DOHH2 (cell line): ENCODE data around the gene WWC1.

Source experiments
- H3F3A ChIP-seq: fragments of 200-600 bp; sonication (generic), shearing (Covaris generic); 2 replicates; pipeline ENCODE4 v1.6.0; 2016; ENCODE audit warnings: antibody characterized with exemption, mild to moderate bottlenecking; ENCODE audit not compliant: control insufficient read depth, insufficient read depth
- H3K27ac ChIP-seq: fragments of 200-600 bp; sonication (generic); 2 replicates; pipeline ENCODE4 v1.5.1; 2014; ENCODE audit warnings: low read depth, mild to moderate bottlenecking, low read length, moderate library complexity
- H3K27me3 ChIP-seq: fragments of 200-600 bp; sonication (generic); 2 replicates; pipeline ENCODE4 v1.6.1; 2014; ENCODE audit warnings: mild to moderate bottlenecking, low read length, mixed read lengths; ENCODE audit not compliant: control insufficient read depth
- H3K36me3 ChIP-seq: fragments of 200-600 bp; sonication (generic); 2 replicates; pipeline ENCODE4 v1.6.1; 2014; ENCODE audit warnings: mild to moderate bottlenecking, low read length, moderate library complexity, mixed read lengths; ENCODE audit not compliant: control insufficient read depth
- H3K4me1 ChIP-seq: fragments of 200-600 bp; sonication (generic); 2 replicates; pipeline ENCODE4 v1.6.1; 2014; ENCODE audit warnings: mild to moderate bottlenecking, low read length, mixed read lengths; ENCODE audit not compliant: control insufficient read depth
- H3K4me2 ChIP-seq: fragments of 200-600 bp; sonication (generic); 2 replicates; pipeline ENCODE4 v1.6.0; 2014; ENCODE audit warnings: mild to moderate bottlenecking, low read length, moderate library complexity
- H3K4me3 ChIP-seq: fragments of 200-600 bp; sonication (generic); 2 replicates; pipeline ENCODE4 v1.5.1; 2014; ENCODE audit warnings: mild to moderate bottlenecking, low read length, mixed read lengths
- H3K79me2 ChIP-seq: fragments of 200-600 bp; sonication (generic); 2 replicates; pipeline ENCODE4 v1.6.1; 2014; ENCODE audit warnings: mild to moderate bottlenecking, low read length, mixed read lengths; ENCODE audit not compliant: control insufficient read depth
- H3K9me2 ChIP-seq: fragments of 200-600 bp; sonication (generic); replicated peaks from 2 replicates; pipeline ENCODE4 v1.6.1; 2014; ENCODE audit warnings: mild to moderate bottlenecking, low read length, mixed read lengths; ENCODE audit not compliant: control insufficient read depth
- H3K9me3 ChIP-seq: fragments of 200-600 bp; sonication (generic); 2 replicates; pipeline ENCODE4 v1.6.1; 2014; ENCODE audit warnings: antibody characterized with exemption, low read length, mixed read lengths; ENCODE audit not compliant: control insufficient read depth, insufficient read depth
- H4K20me1 ChIP-seq: fragments of 200-600 bp; sonication (generic); 2 replicates; pipeline ENCODE4 v1.6.0; 2014; ENCODE audit warnings: low read depth, mild to moderate bottlenecking, antibody characterized with exemption, low read length, moderate library complexity; ENCODE audit not compliant: control insufficient read depth, insufficient read depth
- CTCF ChIP-seq: fragments of 200-600 bp; sonication (generic); IDR thresholded peaks from one replicate; pipeline ENCODE4 v1.5.1; 2014; ENCODE audit warnings: antibody characterized with exemption, mild to moderate bottlenecking, low read depth, low read length; ENCODE audit not compliant: poor library complexity, severe bottlenecking
- EZH2phosphoT487 ChIP-seq: fragments of 200-600 bp; sonication (generic); IDR thresholded peaks from 2 replicates; pipeline ENCODE4 v1.6.1; 2017; ENCODE audit warnings: borderline replicate concordance, mild to moderate bottlenecking, antibody characterized with exemption, low read length, moderate library complexity, mixed read lengths

The WWC1 gene

DNA sequence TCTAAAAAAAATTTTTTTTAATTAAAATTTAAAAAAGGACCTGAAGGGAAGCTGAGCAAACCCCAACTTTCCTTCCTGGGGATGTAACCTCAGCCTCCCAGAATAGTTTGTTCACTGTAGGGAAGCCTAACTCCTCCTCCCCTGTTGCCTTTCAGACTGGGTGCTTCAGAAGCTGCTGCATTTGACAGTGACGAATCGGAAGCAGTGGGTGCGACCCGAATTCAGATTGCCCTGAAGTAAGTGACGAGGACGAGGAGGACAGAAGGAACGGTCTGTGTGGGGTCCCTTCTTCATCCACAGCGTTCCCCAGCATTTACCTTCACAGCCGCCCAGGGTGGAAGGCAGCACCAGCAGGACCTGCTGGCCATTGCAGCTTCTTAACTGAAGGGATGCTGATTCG lies 137.1 kb downstream of the WWC1 start:
- Histone ChIP-seq H3K4me3 (no peak overlapping the region), H3K27me3 (no peaks in the 10 kb centered on the region), H3K79me2 (no peaks in the 10 kb centered on the region), H3K9me2 (no peaks in the 10 kb centered on the region), H3K4me1 (no peaks in the 10 kb centered on the region), H4K20me1 (no peaks in the 10 kb centered on the region), H3K27ac (no peak overlapping the region), H3F3A (no peaks in the 10 kb centered on the region), H3K4me2 (no peak overlapping the region), H3K36me3 (no peaks in the 10 kb centered on the region), H3K9me3 (no peaks in the 10 kb centered on the region)
- no peak for TF ChIP-seq EZH2phosphoT487
- TF ChIP-seq CTCF, result no peak

GRCh38 chr5:168430296-168430695 lies 138.9 kb downstream of the WWC1 start:
- Histone ChIP-seq H4K20me1 (no peaks in the 10 kb centered on the region), H3K36me3 (no peaks in the 10 kb centered on the region), H3K9me3 (no peaks in the 10 kb centered on the region), H3K4me3 (no peak overlapping the region), H3F3A (no peaks in the 10 kb centered on the region), H3K27ac (no peak overlapping the region), H3K27me3 (no peaks in the 10 kb centered on the region), H3K4me1 (no peaks in the 10 kb centered on the region), H3K9me2 (no peaks in the 10 kb centered on the region), H3K79me2 (no peaks in the 10 kb centered on the region), H3K4me2 (no peak overlapping the region)
- TF ChIP-seq EZH2phosphoT487, result no peak
- TF ChIP-seq CTCF, result no peak

DNA sequence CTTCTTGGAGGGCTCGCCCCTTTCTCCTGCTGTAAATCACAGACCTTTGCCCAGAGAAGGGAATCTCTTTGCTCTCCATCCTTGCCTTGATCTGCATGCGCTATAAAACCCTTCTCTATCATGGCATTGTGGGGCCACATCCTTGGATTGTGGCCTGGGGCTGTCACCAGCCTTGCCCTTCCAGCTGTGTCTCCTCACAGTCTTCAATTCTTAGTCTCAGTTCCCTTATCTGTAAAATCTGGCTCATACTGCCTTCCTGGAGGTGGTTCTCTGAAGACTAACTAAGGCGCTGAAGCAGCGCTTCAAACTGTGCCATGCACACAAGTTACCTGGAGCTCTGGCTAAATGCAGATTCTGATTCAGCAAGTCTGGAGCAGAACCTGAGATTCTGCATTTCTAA lies 141.5 kb downstream of the WWC1 start:
- H3K79me2 ChIP-seq, result no peaks in the 10 kb centered on the region
- no peaks in the 10 kb centered on the region for H4K20me1 ChIP-seq
- no peak overlapping the region for H3K4me2 ChIP-seq
- no peaks in the 10 kb centered on the region for H3K9me3 ChIP-seq
- no peaks in the 10 kb centered on the region for H3K27me3 ChIP-seq
- no peaks in the 10 kb centered on the region for H3K9me2 ChIP-seq
- TF ChIP-seq CTCF, result no peak
- no peak for TF ChIP-seq EZH2phosphoT487
- H3K36me3 ChIP-seq, result no peaks in the 10 kb centered on the region
- H3F3A ChIP-seq, result no peaks in the 10 kb centered on the region
- no peak overlapping the region for H3K27ac ChIP-seq
- no peak overlapping the region for H3K4me3 ChIP-seq
- no peaks in the 10 kb centered on the region for H3K4me1 ChIP-seq

GRCh38 chr5:168434001-168434400 lies 142.6 kb downstream of the WWC1 start:
- no peaks in the 10 kb centered on the region for H3K9me2 ChIP-seq
- no peak for TF ChIP-seq EZH2phosphoT487
- TF ChIP-seq CTCF, result no peak
- H3K36me3 ChIP-seq, result no peaks in the 10 kb centered on the region

More at GRCh38 chr5:168434001-168434400, 142.6 kb downstream of the WWC1 start:
- no peaks in the 10 kb centered on the region for H3F3A ChIP-seq
- H3K79me2 ChIP-seq, result no peaks in the 10 kb centered on the region
- no peak overlapping the region for H3K27ac ChIP-seq
- H3K9me3 ChIP-seq, result no peaks in the 10 kb centered on the region
- no peak overlapping the region for H3K4me3 ChIP-seq
- no peak overlapping the region for H3K4me2 ChIP-seq
- no peaks in the 10 kb centered on the region for H4K20me1 ChIP-seq
- no peaks in the 10 kb centered on the region for H3K27me3 ChIP-seq
- H3K4me1 ChIP-seq, result no peaks in the 10 kb centered on the region
